ENCODE results near the gene NTNG2. TPM values are rescaled to one million over a fixed set of nuclear protein-coding genes. Genes with fewer than 3 reads are reported as not detected.

The NTNG2 gene
- total RNA-seq, 1 donor: 2.4 TPM

- no peak overlapping the region for H3K4me3 ChIP-seq (ENCODE audit: low read depth, low read length)
- TF ChIP-seq, protein P1, sequence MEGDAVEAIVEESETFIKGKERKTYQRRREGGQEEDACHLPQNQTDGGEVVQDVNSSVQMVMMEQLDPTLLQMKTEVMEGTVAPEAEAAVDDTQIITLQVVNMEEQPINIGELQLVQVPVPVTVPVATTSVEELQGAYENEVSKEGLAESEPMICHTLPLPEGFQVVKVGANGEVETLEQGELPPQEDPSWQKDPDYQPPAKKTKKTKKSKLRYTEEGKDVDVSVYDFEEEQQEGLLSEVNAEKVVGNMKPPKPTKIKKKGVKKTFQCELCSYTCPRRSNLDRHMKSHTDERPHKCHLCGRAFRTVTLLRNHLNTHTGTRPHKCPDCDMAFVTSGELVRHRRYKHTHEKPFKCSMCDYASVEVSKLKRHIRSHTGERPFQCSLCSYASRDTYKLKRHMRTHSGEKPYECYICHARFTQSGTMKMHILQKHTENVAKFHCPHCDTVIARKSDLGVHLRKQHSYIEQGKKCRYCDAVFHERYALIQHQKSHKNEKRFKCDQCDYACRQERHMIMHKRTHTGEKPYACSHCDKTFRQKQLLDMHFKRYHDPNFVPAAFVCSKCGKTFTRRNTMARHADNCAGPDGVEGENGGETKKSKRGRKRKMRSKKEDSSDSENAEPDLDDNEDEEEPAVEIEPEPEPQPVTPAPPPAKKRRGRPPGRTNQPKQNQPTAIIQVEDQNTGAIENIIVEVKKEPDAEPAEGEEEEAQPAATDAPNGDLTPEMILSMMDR (IDR thresholded peaks at IDR 0.05; ENCODE audit: insufficient read depth, low read length): no peak
- peak; percentile 30 for DNase-seq (ENCODE audit: low read depth)
Measured at GRCh38 chr9:132181796-132182313, 20.0 kb downstream of the NTNG2 start.

DNA sequence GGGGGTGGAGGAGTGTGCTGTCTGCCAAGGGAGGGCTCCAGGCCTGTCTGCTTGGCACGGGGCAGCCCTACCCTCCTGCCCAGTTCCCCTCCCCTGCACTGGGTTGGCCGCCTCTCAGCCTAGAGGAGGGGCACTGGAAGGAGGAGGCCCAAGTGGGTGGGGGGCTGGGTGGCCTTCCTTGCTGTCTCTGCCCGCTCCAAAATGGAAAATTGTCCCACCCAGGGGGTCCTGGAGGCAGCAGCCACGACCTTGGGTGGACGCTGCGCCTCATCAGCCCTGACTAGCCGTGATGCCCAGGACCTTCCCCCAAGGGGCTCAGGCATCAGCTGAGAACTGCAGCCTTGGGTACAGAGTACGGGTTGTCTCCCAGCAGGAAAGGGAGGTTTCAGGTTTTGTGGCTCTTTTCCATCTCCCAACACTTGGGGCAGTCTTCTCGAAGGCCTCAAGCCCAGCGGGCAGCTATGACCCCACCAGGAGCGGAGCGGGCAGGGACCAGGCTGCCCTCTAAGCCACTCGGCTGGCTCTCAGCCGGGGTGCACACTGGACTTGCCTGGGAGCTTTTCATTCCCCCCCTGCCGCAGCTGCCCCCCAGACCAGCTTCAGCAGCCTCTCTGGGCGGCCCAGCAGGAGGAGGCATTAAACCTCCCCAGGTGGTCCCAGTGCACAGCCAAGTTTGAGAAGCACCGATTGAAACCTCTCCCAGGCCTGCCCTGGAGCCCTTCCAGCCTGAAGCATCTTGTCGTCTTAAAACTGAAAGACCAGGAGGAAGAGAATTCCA, 20.6 kb downstream of the NTNG2 start:
- TF ChIP-seq, protein P1 (IDR thresholded peaks at IDR 0.05; ENCODE audit: insufficient read depth, low read length): peak; percentile 41
- H3K4me3 ChIP-seq (ENCODE audit: low read depth, low read length): no peak overlapping the region
- DNase-seq (ENCODE audit: low read depth): no peak

- no peak overlapping the region for H3K4me3 ChIP-seq (ENCODE audit: low read depth, low read length)
- DNase-seq (ENCODE audit: low read depth): no peak
- TF ChIP-seq, protein P1 (IDR thresholded peaks at IDR 0.05; ENCODE audit: insufficient read depth, low read length): no peak
Measured at GRCh38 chr9:132183134-132183533, 21.3 kb downstream of the NTNG2 start.

GRCh38 chr9:132183715-132184114, 21.9 kb downstream of the NTNG2 start:
- TF ChIP-seq, protein P1 (IDR thresholded peaks at IDR 0.05; ENCODE audit: insufficient read depth, low read length): no peak
- DNase-seq (ENCODE audit: low read depth): no peak
- no peak overlapping the region for H3K4me3 ChIP-seq (ENCODE audit: low read depth, low read length)

DNA sequence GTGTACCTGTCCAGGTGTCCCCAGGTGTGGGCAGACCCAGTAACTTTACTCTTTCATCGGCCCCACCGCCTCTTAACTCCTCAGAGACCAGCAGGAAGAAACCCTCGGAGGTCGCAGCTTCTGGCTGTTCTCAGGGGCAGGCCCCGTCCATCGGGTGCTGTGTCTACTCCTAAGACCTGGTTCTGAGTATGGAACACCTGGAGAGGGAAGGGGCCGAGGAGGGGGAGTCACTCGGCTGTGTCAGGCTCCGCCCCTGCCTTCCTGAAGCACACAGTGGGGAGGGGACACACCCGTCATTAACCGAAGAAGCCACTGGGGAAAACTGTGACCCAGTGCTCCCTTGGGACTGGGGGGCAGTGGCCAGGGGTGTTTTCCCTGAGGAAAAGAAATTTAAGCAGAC, 22.3 kb downstream of the NTNG2 start:
- H3K4me3 ChIP-seq (ENCODE audit: low read depth, low read length): no peak overlapping the region
- TF ChIP-seq, protein P1 (IDR thresholded peaks at IDR 0.05; ENCODE audit: insufficient read depth, low read length): no peak
- no peak for DNase-seq (ENCODE audit: low read depth)

GRCh38 chr9:132185073-132186009, 23.5 kb downstream of the NTNG2 start:
- no peak overlapping the region for H3K4me3 ChIP-seq (ENCODE audit: low read depth, low read length)
- DNase-seq (ENCODE audit: low read depth): no peak
- TF ChIP-seq, protein P1 (IDR thresholded peaks at IDR 0.05; ENCODE audit: insufficient read depth, low read length): peak; percentile 1
